GM19395 (cell line): ENCODE results near the gene SREBF1.
A peak's percentile ranks its signal among the peaks of the same experiment; 100 is the strongest.

Source experiments
- ATAC-seq: cut with Tn5 transposase; IDR thresholded peaks from one replicate; pipeline ENCODE4 v1.9.1; 2021; ENCODE audit warnings: mild to moderate bottlenecking, moderate library complexity; ENCODE audit not compliant: unreplicated experiment

The SREBF1 gene

GRCh38 chr17:17783116-17783824 lies 53.5 kb downstream of the SREBF1 start:
- ATAC-seq: peak; percentile 53

- ATAC-seq: no peak
These were observed 54.2 kb downstream of the SREBF1 start for GRCh38 chr17:17782523-17783115.

GRCh38 chr17:17781591-17782496 lies 54.9 kb downstream of the SREBF1 start:
- no peak for ATAC-seq

GRCh38 chr17:17780922-17781590 lies 55.7 kb downstream of the SREBF1 start:
- ATAC-seq: no peak

- no peak for ATAC-seq
These were observed 57.7 kb downstream of the SREBF1 start for GRCh38 chr17:17779015-17779611.

- no peak for ATAC-seq
These were observed 58.3 kb downstream of the SREBF1 start for GRCh38 chr17:17778308-17779014.

- ATAC-seq: no peak
These were observed 59.9 kb downstream of the SREBF1 start for GRCh38 chr17:17776889-17777288.

- ATAC-seq: no peak
These were observed 62.5 kb downstream of the SREBF1 start for GRCh38 chr17:17774009-17774881.

GRCh38 chr17:17772231-17772630 lies 64.6 kb downstream of the SREBF1 start:
- no peak for ATAC-seq

GRCh38 chr17:17771498-17772201 lies 65.1 kb downstream of the SREBF1 start:
- no peak for ATAC-seq

- ATAC-seq: no peak
These were observed 66.1 kb downstream of the SREBF1 start for GRCh38 chr17:17770632-17771044.

- ATAC-seq: no peak
These were observed 66.7 kb downstream of the SREBF1 start for GRCh38 chr17:17769869-17770631.

- no peak for ATAC-seq
These were observed 68.2 kb downstream of the SREBF1 start for GRCh38 chr17:17768424-17769088.

- no peak for ATAC-seq
These were observed 68.8 kb downstream of the SREBF1 start for GRCh38 chr17:17767887-17768418.

- no peak for ATAC-seq
These were observed 69.5 kb downstream of the SREBF1 start for GRCh38 chr17:17767154-17767869.

GRCh38 chr17:17766744-17767120 lies 70.1 kb downstream of the SREBF1 start:
- ATAC-seq: no peak
